ENCODE results near the gene PCID2.
"Not testable (repeated sequence)": the region's sequence is repeated elsewhere in the genome, so short reads cannot be mapped to it uniquely, and the experiment has no call there.

PCID2 gene

GRCh38 chr13:113171250-113172125 is 37.0 kb downstream of the PCID2 start:
- no peak for DNase-seq
- in situ Hi-C loops (cut with MboI; ENCODE audit: low pct_unique_long_range_greater_than_20kb, low sequenced_read_pairs) = no loop called here

- no peak for DNase-seq
- in situ Hi-C loops (cut with MboI; ENCODE audit: low pct_unique_long_range_greater_than_20kb, low sequenced_read_pairs) = no loop called here
Measured at GRCh38 chr13:113170511-113170910, 38.0 kb downstream of the PCID2 start.

- in situ Hi-C loops (cut with MboI; ENCODE audit: low pct_unique_long_range_greater_than_20kb, low sequenced_read_pairs) = no loop called here
- DNase-seq = no peak
Measured at GRCh38 chr13:113169277-113170272, 38.9 kb downstream of the PCID2 start.

- in situ Hi-C loops (cut with MboI; ENCODE audit: low pct_unique_long_range_greater_than_20kb, low sequenced_read_pairs) = no loop called here
- DNase-seq = no peak
Measured at GRCh38 chr13:113168211-113168610, 40.3 kb downstream of the PCID2 start.

GRCh38 chr13:113167575-113167974 is 40.9 kb downstream of the PCID2 start:
- no peak for DNase-seq
- in situ Hi-C loops (cut with MboI; ENCODE audit: low pct_unique_long_range_greater_than_20kb, low sequenced_read_pairs) = no loop called here

GRCh38 chr13:113167155-113167554 is 41.3 kb downstream of the PCID2 start:
- DNase-seq = no peak
- in situ Hi-C loops (cut with MboI; ENCODE audit: low pct_unique_long_range_greater_than_20kb, low sequenced_read_pairs) = no loop called here

- DNase-seq = no peak
- in situ Hi-C loops (cut with MboI; ENCODE audit: low pct_unique_long_range_greater_than_20kb, low sequenced_read_pairs) = no loop called here
Measured at GRCh38 chr13:113166681-113167080, 41.8 kb downstream of the PCID2 start.

- in situ Hi-C loops (cut with MboI; ENCODE audit: low pct_unique_long_range_greater_than_20kb, low sequenced_read_pairs) = no loop called here
- no peak for DNase-seq
Measured at GRCh38 chr13:113166266-113166665, 42.2 kb downstream of the PCID2 start.

GRCh38 chr13:113164492-113164891 is 44.0 kb downstream of the PCID2 start:
- in situ Hi-C loops (cut with MboI; ENCODE audit: low pct_unique_long_range_greater_than_20kb, low sequenced_read_pairs) = no loop called here

GRCh38 chr13:113162783-113163685 is 45.4 kb downstream of the PCID2 start:
- DNase-seq = no peak
- in situ Hi-C loops (cut with MboI; ENCODE audit: low pct_unique_long_range_greater_than_20kb, low sequenced_read_pairs) = no loop called here

More at GRCh38 chr13:113164492-113164891, 44.0 kb downstream of the PCID2 start:
- no peak for DNase-seq

- in situ Hi-C loops (cut with MboI; ENCODE audit: low pct_unique_long_range_greater_than_20kb, low sequenced_read_pairs); DNase-seq: not testable (repeated sequence)
Measured at GRCh38 chr13:113161975-113162374, 46.5 kb downstream of the PCID2 start.

GRCh38 chr13:113161433-113161832 is 47.0 kb downstream of the PCID2 start:
- DNase-seq = no peak
- in situ Hi-C loops (cut with MboI; ENCODE audit: low pct_unique_long_range_greater_than_20kb, low sequenced_read_pairs) = no loop called here

GRCh38 chr13:113160983-113161382 is 47.5 kb downstream of the PCID2 start:
- DNase-seq = no peak
- in situ Hi-C loops (cut with MboI; ENCODE audit: low pct_unique_long_range_greater_than_20kb, low sequenced_read_pairs) = no loop called here

GRCh38 chr13:113159701-113160100 is 48.8 kb downstream of the PCID2 start:
- DNase-seq = no peak
- in situ Hi-C loops (cut with MboI; ENCODE audit: low pct_unique_long_range_greater_than_20kb, low sequenced_read_pairs) = no loop called here

- no peak for DNase-seq
- in situ Hi-C loops (cut with MboI; ENCODE audit: low pct_unique_long_range_greater_than_20kb, low sequenced_read_pairs) = no loop called here
Measured at GRCh38 chr13:113158946-113159345, 49.5 kb downstream of the PCID2 start.

GRCh38 chr13:113157929-113158747 is 50.3 kb downstream of the PCID2 start, which contains the start of gene PROZ:
PROZ (plus strand) TSS chr13:113158648; CDS start chr13:113158661, 13 bp downstream.
- in situ Hi-C loops (cut with MboI; ENCODE audit: low pct_unique_long_range_greater_than_20kb, low sequenced_read_pairs) = no loop called here
- DNase-seq = no peak

GRCh38 chr13:113157206-113157928 is 51.1 kb downstream of the PCID2 start:
- in situ Hi-C loops (cut with MboI; ENCODE audit: low pct_unique_long_range_greater_than_20kb, low sequenced_read_pairs) = no loop called here
- no peak for DNase-seq
